DOHH2 (cell line): ENCODE data around the gene EHMT1.

Experiments used
- H3F3A ChIP-seq: fragments of 200-600 bp; sonication (generic), shearing (Covaris generic); 2 replicates; pipeline ENCODE4 v1.6.0; 2016; ENCODE audit warnings: antibody characterized with exemption, mild to moderate bottlenecking; ENCODE audit not compliant: control insufficient read depth, insufficient read depth
- H3K27ac ChIP-seq: fragments of 200-600 bp; sonication (generic); 2 replicates; pipeline ENCODE4 v1.5.1; 2014; ENCODE audit warnings: low read depth, mild to moderate bottlenecking, low read length, moderate library complexity
- H3K27me3 ChIP-seq: fragments of 200-600 bp; sonication (generic); 2 replicates; pipeline ENCODE4 v1.6.1; 2014; ENCODE audit warnings: mild to moderate bottlenecking, low read length, mixed read lengths; ENCODE audit not compliant: control insufficient read depth
- H3K36me3 ChIP-seq: fragments of 200-600 bp; sonication (generic); 2 replicates; pipeline ENCODE4 v1.6.1; 2014; ENCODE audit warnings: mild to moderate bottlenecking, low read length, moderate library complexity, mixed read lengths; ENCODE audit not compliant: control insufficient read depth
- H3K4me1 ChIP-seq: fragments of 200-600 bp; sonication (generic); 2 replicates; pipeline ENCODE4 v1.6.1; 2014; ENCODE audit warnings: mild to moderate bottlenecking, low read length, mixed read lengths; ENCODE audit not compliant: control insufficient read depth
- H3K4me2 ChIP-seq: fragments of 200-600 bp; sonication (generic); 2 replicates; pipeline ENCODE4 v1.6.0; 2014; ENCODE audit warnings: mild to moderate bottlenecking, low read length, moderate library complexity
- H3K4me3 ChIP-seq: fragments of 200-600 bp; sonication (generic); 2 replicates; pipeline ENCODE4 v1.5.1; 2014; ENCODE audit warnings: mild to moderate bottlenecking, low read length, mixed read lengths
- H3K79me2 ChIP-seq: fragments of 200-600 bp; sonication (generic); 2 replicates; pipeline ENCODE4 v1.6.1; 2014; ENCODE audit warnings: mild to moderate bottlenecking, low read length, mixed read lengths; ENCODE audit not compliant: control insufficient read depth
- H3K9me2 ChIP-seq: fragments of 200-600 bp; sonication (generic); replicated peaks from 2 replicates; pipeline ENCODE4 v1.6.1; 2014; ENCODE audit warnings: mild to moderate bottlenecking, low read length, mixed read lengths; ENCODE audit not compliant: control insufficient read depth
- H3K9me3 ChIP-seq: fragments of 200-600 bp; sonication (generic); 2 replicates; pipeline ENCODE4 v1.6.1; 2014; ENCODE audit warnings: antibody characterized with exemption, low read length, mixed read lengths; ENCODE audit not compliant: control insufficient read depth, insufficient read depth
- H4K20me1 ChIP-seq: fragments of 200-600 bp; sonication (generic); 2 replicates; pipeline ENCODE4 v1.6.0; 2014; ENCODE audit warnings: low read depth, mild to moderate bottlenecking, antibody characterized with exemption, low read length, moderate library complexity; ENCODE audit not compliant: control insufficient read depth, insufficient read depth
- EZH2phosphoT487 ChIP-seq: fragments of 200-600 bp; sonication (generic); IDR thresholded peaks from 2 replicates; pipeline ENCODE4 v1.6.1; 2017; ENCODE audit warnings: borderline replicate concordance, mild to moderate bottlenecking, antibody characterized with exemption, low read length, moderate library complexity, mixed read lengths
- TF ChIP-seq, protein P1 (sequence below): fragments of 200-600 bp; sonication (generic); IDR thresholded peaks from one replicate; pipeline ENCODE4 v1.5.1; 2014; ENCODE audit warnings: antibody characterized with exemption, mild to moderate bottlenecking, low read depth, low read length; ENCODE audit not compliant: poor library complexity, severe bottlenecking

Gene EHMT1

GRCh38 chr9:137717776-137718327 lies 99.0 kb downstream of the EHMT1 start:
- Histone ChIP-seq H3K36me3 (peaks cover 88% of the 10 kb centered on the region), H3K27ac (no peak overlapping the region), H3K4me3 (no peak overlapping the region), H3F3A (peaks cover 23% of the 10 kb centered on the region), H3K27me3 (no peaks in the 10 kb centered on the region), H3K79me2 (peaks cover 84% of the 10 kb centered on the region), H3K9me3 (peaks cover 32% of the 10 kb centered on the region), H4K20me1 (no peaks in the 10 kb centered on the region), H3K4me1 (peaks cover 9% of the 10 kb centered on the region), H3K9me2 (no peaks in the 10 kb centered on the region), H3K4me2 (no peak overlapping the region)
- TF ChIP-seq EZH2phosphoT487: no peak
- TF ChIP-seq, protein P1, sequence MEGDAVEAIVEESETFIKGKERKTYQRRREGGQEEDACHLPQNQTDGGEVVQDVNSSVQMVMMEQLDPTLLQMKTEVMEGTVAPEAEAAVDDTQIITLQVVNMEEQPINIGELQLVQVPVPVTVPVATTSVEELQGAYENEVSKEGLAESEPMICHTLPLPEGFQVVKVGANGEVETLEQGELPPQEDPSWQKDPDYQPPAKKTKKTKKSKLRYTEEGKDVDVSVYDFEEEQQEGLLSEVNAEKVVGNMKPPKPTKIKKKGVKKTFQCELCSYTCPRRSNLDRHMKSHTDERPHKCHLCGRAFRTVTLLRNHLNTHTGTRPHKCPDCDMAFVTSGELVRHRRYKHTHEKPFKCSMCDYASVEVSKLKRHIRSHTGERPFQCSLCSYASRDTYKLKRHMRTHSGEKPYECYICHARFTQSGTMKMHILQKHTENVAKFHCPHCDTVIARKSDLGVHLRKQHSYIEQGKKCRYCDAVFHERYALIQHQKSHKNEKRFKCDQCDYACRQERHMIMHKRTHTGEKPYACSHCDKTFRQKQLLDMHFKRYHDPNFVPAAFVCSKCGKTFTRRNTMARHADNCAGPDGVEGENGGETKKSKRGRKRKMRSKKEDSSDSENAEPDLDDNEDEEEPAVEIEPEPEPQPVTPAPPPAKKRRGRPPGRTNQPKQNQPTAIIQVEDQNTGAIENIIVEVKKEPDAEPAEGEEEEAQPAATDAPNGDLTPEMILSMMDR: no peak

DNA sequence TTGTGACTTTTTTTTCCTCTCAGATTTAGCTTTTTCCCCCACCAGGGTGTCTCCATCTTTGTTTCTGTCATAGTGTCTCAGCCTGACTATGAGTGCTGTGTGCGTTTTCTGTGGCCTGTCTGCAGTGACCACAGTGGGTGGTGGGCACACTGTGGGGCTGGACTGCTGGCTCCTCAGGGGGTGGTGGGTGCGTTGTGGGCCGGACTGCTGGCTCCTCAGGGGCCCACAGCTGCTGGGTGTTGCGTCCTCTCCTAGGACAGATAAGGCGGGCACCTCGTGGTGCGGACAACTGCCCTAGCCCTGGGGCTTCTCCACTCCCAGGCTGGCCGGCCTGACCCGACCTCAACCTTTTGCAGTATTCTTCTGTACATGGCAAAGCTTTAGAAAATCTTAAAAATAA lies 100.4 kb downstream of the EHMT1 start:
- Histone ChIP-seq H3F3A (peaks cover 18% of the 10 kb centered on the region), H3K4me1 (peaks cover 9% of the 10 kb centered on the region), H3K27me3 (no peaks in the 10 kb centered on the region), H3K79me2 (peaks cover 91% of the 10 kb centered on the region), H3K9me2 (no peaks in the 10 kb centered on the region), H3K4me2 (no peak overlapping the region), H3K4me3 (no peak overlapping the region), H3K36me3 (peaks cover 86% of the 10 kb centered on the region), H3K27ac (no peak overlapping the region), H3K9me3 (peaks cover 27% of the 10 kb centered on the region), H4K20me1 (no peaks in the 10 kb centered on the region)
- TF ChIP-seq EZH2phosphoT487: no peak
- TF ChIP-seq, protein P1: no peak

DNA sequence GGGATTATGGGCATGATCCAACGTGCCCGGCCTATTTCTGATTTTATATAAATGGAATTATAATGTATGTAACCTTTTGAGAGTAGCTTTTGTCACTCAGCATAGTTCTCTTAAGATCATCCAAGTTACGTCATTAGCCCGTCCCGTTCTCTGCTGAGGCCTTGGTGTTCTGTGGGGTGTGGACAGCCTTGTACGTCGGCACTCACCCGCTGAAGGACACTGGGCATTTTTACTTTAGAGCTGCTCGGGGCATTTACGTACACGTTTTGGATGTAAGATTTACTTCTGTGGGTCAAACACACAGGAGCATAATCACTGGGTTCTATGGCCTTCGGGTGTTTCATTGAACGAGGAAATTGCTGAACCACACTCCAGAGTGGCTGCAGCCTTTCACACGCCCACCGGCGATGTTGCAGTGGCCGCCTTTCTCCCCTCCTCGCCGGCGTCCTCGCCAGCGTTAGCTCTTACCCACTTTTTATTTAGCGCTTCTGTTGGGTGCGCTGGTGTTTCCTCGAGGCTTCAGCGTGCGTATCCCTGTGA lies 101.8 kb downstream of the EHMT1 start:
- H3F3A ChIP-seq: peaks cover 3% of the 10 kb centered on the region
- peaks cover 17% of the 10 kb centered on the region for H3K9me3 ChIP-seq
- no peak for TF ChIP-seq EZH2phosphoT487
- TF ChIP-seq, protein P1: no peak
- H3K9me2 ChIP-seq: no peaks in the 10 kb centered on the region
- H3K4me3 ChIP-seq: no peak overlapping the region
- H4K20me1 ChIP-seq: no peaks in the 10 kb centered on the region
- H3K36me3 ChIP-seq: peaks cover 86% of the 10 kb centered on the region
- no peaks in the 10 kb centered on the region for H3K27me3 ChIP-seq
- H3K79me2 ChIP-seq: peaks cover 91% of the 10 kb centered on the region
- H3K4me1 ChIP-seq: peaks cover 1% of the 10 kb centered on the region
- no peak overlapping the region for H3K4me2 ChIP-seq
- no peak overlapping the region for H3K27ac ChIP-seq
